Left renal cortex interstitium (tissue), 4 donors: Measurements from ENCODE around the gene TRIM17. TPM values are rescaled to one million over a fixed set of nuclear protein-coding genes. Genes with fewer than 3 reads are reported as not detected.

Source experiments
- DNase-seq, 4 donors: peaks; one replicate each; pipeline ENCODE4 v3.0.0-alpha.2; 2013; ENCODE audit warnings: low read depth in 4 of 4, low spot score in 2 of 4, missing footprints in 1 of 4
- polyA plus RNA-seq, 4 donors: library from polyadenylated mRNA; unstranded; fragments of 120-200 nt; gene quantifications; one replicate each; pipeline ENCODE4 v1.2.1, GENCODE V29; 2013; ENCODE audit not compliant: insufficient read length in 4 of 4

The TRIM17 gene
- polyA plus RNA-seq, 4 donors: 4.6 to 14.0 (median 8.7) TPM

- no peak for DNase-seq
These were observed 6.9 kb upstream of the TRIM17 start for GRCh38 chr1:228423404-228424053.

GRCh38 chr1:228420968-228421826, 4.5 kb upstream of the TRIM17 start:
- DNase-seq: no peak

GRCh38 chr1:228417483-228418203, 982 bp upstream of the TRIM17 start:
- DNase-seq: no peak

GRCh38 chr1:228417061-228417460, 400 bp upstream of the TRIM17 start:
- DNase-seq: no peak

- DNase-seq: no peak
These were observed 826 bp downstream of the TRIM17 start for GRCh38 chr1:228415853-228416216.

- no peak for DNase-seq
These were observed 1.4 kb downstream of the TRIM17 start for GRCh38 chr1:228415221-228415620.

GRCh38 chr1:228414511-228415211, 2.0 kb downstream of the TRIM17 start:
- no peak for DNase-seq

GRCh38 chr1:228413241-228414010, 3.2 kb downstream of the TRIM17 start:
- no peak for DNase-seq

GRCh38 chr1:228411548-228412430, 4.9 kb downstream of the TRIM17 start:
- DNase-seq: no peak

- DNase-seq: no peak
These were observed 5.5 kb downstream of the TRIM17 start for GRCh38 chr1:228411121-228411520.

- DNase-seq: no peak
These were observed 6.0 kb downstream of the TRIM17 start for GRCh38 chr1:228410671-228411070.

- no peak for DNase-seq
These were observed 6.6 kb downstream of the TRIM17 start for GRCh38 chr1:228410015-228410414.

- DNase-seq: no peak
These were observed 7.5 kb downstream of the TRIM17 start for GRCh38 chr1:228408869-228409805.

- DNase-seq: no peak
These were observed 8.4 kb downstream of the TRIM17 start for GRCh38 chr1:228408041-228408868.

- DNase-seq: no peak
These were observed 9.3 kb downstream of the TRIM17 start for GRCh38 chr1:228407106-228408040.

GRCh38 chr1:228405979-228406228, 10.8 kb downstream of the TRIM17 start:
- DNase-seq: no peak
